Right lobe of liver (tissue), 4 donors: Measurements from ENCODE around the gene TTC19.

Experiments
- CTCF ChIP-seq, 4 donors: fragments of 200-600 bp in 3 of 4; fragments of 450-650 bp in 1 of 4; IDR thresholded peaks; one replicate each; pipeline versions ENCODE4 v1.5.1 to v1.8.0; 2016 to 2022; ENCODE audit warnings: antibody characterized with exemption in 4 of 4, mild to moderate bottlenecking in 2 of 4
- POLR2A ChIP-seq: fragments of 450-650 bp; IDR thresholded peaks from one replicate; pipeline ENCODE4 v1.6.1; 2017; ENCODE audit warnings: antibody characterized with exemption, mild to moderate bottlenecking
- donor health status: DM: no; HTN: no; CAD: no.
- donor health status: DM: no; HTN: no; CAD: no.
- donor health status: DM: no; HTN: yes; CAD: no.

GRCh38 chr17:16074423-16074822, 74.8 kb downstream of the TTC19 start:
- no peak for TF ChIP-seq CTCF (IDR thresholded peaks at IDR 0.05)
- TF ChIP-seq POLR2A: no peak
